ENCODE measurements around the gene DAB2IP.

The DAB2IP gene

DNA sequence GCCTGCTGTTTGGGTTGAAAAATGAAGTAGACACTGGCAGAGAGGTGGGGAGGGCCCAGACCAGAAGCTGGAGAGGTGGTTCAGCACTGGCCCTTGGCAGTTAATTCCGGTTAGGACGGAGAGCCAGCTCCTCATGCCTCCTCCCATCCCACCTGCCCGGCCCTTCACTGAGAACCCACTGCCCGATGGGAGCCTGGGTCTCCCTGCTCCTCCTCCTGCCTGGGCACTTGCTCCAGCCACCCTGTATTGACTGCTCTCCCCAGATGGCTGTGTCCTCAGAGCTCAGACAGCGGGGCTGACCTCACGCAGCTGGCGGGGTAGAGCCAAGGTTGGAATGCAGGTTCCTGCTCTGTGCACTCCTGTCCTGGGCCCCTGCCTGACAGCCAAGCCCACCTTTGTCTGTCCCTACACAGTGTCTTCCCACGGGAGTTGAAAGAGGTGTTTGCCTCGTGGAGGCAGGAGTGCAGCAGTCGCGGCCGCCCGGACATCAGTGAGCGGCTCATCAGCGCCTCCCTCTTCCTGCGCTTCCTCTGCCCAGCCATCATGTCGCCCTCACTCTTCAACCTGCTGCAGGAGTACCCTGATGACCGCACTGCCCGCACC lies 114.7 kb downstream of the DAB2IP start:
- no peak overlapping the region for H3K4me3 ChIP-seq (ENCODE audit: low read length)
- H3K27ac ChIP-seq (ENCODE audit: low read depth, low read length) = no peak overlapping the region
- TF ChIP-seq, protein P1, sequence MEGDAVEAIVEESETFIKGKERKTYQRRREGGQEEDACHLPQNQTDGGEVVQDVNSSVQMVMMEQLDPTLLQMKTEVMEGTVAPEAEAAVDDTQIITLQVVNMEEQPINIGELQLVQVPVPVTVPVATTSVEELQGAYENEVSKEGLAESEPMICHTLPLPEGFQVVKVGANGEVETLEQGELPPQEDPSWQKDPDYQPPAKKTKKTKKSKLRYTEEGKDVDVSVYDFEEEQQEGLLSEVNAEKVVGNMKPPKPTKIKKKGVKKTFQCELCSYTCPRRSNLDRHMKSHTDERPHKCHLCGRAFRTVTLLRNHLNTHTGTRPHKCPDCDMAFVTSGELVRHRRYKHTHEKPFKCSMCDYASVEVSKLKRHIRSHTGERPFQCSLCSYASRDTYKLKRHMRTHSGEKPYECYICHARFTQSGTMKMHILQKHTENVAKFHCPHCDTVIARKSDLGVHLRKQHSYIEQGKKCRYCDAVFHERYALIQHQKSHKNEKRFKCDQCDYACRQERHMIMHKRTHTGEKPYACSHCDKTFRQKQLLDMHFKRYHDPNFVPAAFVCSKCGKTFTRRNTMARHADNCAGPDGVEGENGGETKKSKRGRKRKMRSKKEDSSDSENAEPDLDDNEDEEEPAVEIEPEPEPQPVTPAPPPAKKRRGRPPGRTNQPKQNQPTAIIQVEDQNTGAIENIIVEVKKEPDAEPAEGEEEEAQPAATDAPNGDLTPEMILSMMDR (IDR thresholded peaks at IDR 0.05; ENCODE audit: low read depth, low read length, poor library complexity, severe bottlenecking) = no peak
- no peak for TF ChIP-seq EZH2phosphoT487 (IDR thresholded peaks at IDR 0.05; ENCODE audit: borderline replicate concordance, low read length)
- H3F3A ChIP-seq (ENCODE audit: control insufficient read depth, insufficient read depth) = no peaks in the 10 kb centered on the region
- H3K79me2 ChIP-seq (ENCODE audit: control insufficient read depth, low read length) = no peaks in the 10 kb centered on the region
- H3K4me2 ChIP-seq (ENCODE audit: low read length) = no peak overlapping the region
- no peaks in the 10 kb centered on the region for H3K9me3 ChIP-seq (ENCODE audit: control insufficient read depth, insufficient read depth, low read length)
- H3K9me2 ChIP-seq (replicated peaks; ENCODE audit: control insufficient read depth, low read length) = no peaks in the 10 kb centered on the region
- H3K4me1 ChIP-seq (ENCODE audit: control insufficient read depth, low read length) = no peaks in the 10 kb centered on the region
- H4K20me1 ChIP-seq (ENCODE audit: control insufficient read depth, insufficient read depth, low read depth, low read length) = no peaks in the 10 kb centered on the region
- H3K27me3 ChIP-seq (ENCODE audit: control insufficient read depth, low read length) = no peaks in the 10 kb centered on the region
- H3K36me3 ChIP-seq (ENCODE audit: control insufficient read depth, low read length) = no peaks in the 10 kb centered on the region

DNA sequence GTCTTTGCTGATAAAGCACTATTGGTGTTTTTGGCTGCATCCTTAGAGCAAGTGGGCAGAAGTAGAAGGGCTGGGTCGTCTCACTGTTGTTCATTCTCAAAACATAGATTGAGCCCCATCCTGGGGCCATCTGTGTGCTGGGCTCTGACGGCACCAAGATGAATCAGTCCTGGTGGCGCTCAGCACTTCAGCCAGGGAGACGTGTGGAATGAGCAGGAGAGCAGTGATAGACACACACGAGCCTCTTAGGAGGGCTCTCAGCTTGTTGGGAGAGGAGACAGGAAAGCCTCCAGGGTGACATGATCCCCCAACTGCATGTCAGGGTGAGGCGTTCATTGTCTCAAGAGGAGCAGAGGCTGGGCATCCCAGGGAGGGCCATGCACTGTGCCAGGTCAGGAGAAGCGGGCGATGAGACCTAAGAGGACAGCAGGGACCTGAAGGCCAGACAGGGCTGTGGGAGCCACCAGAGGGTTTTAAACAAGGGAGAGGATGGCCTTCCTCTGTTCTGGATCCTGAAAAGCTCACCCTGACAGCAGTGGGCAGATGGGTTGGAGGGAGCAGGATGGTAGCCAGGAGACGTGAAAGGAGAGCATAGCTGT lies 115.8 kb downstream of the DAB2IP start:
- Histone ChIP-seq H3F3A (ENCODE audit: control insufficient read depth, insufficient read depth) (no peaks in the 10 kb centered on the region), H3K27me3 (ENCODE audit: control insufficient read depth, low read length) (no peaks in the 10 kb centered on the region), H3K27ac (ENCODE audit: low read depth, low read length) (no peak overlapping the region), H3K4me3 (ENCODE audit: low read length) (no peak overlapping the region), H3K36me3 (ENCODE audit: control insufficient read depth, low read length) (no peaks in the 10 kb centered on the region), H3K79me2 (ENCODE audit: control insufficient read depth, low read length) (no peaks in the 10 kb centered on the region), H3K4me1 (ENCODE audit: control insufficient read depth, low read length) (no peaks in the 10 kb centered on the region), H3K9me2 (replicated peaks; ENCODE audit: control insufficient read depth, low read length) (no peaks in the 10 kb centered on the region), H3K4me2 (ENCODE audit: low read length) (no peak overlapping the region), H4K20me1 (ENCODE audit: control insufficient read depth, insufficient read depth, low read depth, low read length) (no peaks in the 10 kb centered on the region), H3K9me3 (ENCODE audit: control insufficient read depth, insufficient read depth, low read length) (no peaks in the 10 kb centered on the region)
- no peak for TF ChIP-seq EZH2phosphoT487 (IDR thresholded peaks at IDR 0.05; ENCODE audit: borderline replicate concordance, low read length)
- TF ChIP-seq, protein P1 (IDR thresholded peaks at IDR 0.05; ENCODE audit: low read depth, low read length, poor library complexity, severe bottlenecking) = no peak

DNA sequence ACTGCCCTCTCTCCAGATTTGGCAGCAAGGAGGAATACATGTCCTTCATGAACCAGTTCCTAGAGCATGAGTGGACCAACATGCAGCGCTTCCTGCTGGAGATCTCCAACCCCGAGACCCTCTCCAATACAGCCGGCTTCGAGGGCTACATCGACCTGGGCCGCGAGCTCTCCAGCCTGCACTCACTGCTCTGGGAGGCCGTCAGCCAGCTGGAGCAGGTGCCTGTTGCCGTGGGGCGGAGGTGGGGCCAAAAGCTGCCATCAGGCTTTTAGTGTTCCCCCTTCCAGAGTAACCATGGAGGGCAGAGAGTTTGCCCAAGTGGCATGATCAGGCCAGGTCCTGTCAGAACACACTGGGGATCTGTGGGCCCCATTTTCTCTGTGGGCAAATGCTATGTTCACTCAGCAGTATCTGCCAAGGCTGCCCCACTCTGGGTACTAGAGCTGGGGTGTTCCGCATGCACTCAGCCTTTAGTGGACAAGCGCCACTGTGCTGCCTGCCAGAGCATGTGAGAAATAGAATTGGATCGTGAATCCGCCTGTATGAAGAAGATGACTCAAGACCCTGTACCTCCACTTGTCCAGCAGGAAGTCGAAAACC lies 117.1 kb downstream of the DAB2IP start:
- no peaks in the 10 kb centered on the region for H3K36me3 ChIP-seq (ENCODE audit: control insufficient read depth, low read length)
- H3K27ac ChIP-seq (ENCODE audit: low read depth, low read length) = no peak overlapping the region
- no peaks in the 10 kb centered on the region for H3K4me1 ChIP-seq (ENCODE audit: control insufficient read depth, low read length)
- no peaks in the 10 kb centered on the region for H3F3A ChIP-seq (ENCODE audit: control insufficient read depth, insufficient read depth)
- H3K4me2 ChIP-seq (ENCODE audit: low read length) = no peak overlapping the region
- no peaks in the 10 kb centered on the region for H3K9me3 ChIP-seq (ENCODE audit: control insufficient read depth, insufficient read depth, low read length)
- no peaks in the 10 kb centered on the region for H4K20me1 ChIP-seq (ENCODE audit: control insufficient read depth, insufficient read depth, low read depth, low read length)
- no peaks in the 10 kb centered on the region for H3K79me2 ChIP-seq (ENCODE audit: control insufficient read depth, low read length)
- TF ChIP-seq, protein P1 (IDR thresholded peaks at IDR 0.05; ENCODE audit: low read depth, low read length, poor library complexity, severe bottlenecking) = no peak
- no peak for TF ChIP-seq EZH2phosphoT487 (IDR thresholded peaks at IDR 0.05; ENCODE audit: borderline replicate concordance, low read length)
- H3K27me3 ChIP-seq (ENCODE audit: control insufficient read depth, low read length) = no peaks in the 10 kb centered on the region
- H3K9me2 ChIP-seq (replicated peaks; ENCODE audit: control insufficient read depth, low read length) = no peaks in the 10 kb centered on the region
- H3K4me3 ChIP-seq (ENCODE audit: low read length) = no peak overlapping the region
